ENCODE data around the gene AHRR. TPM values are rescaled to one million over a fixed set of nuclear protein-coding genes. Genes with fewer than 3 reads are reported as not detected.
A peak's percentile ranks its signal among the peaks of the same experiment; 100 is the strongest.
"Not testable (repeated sequence)": the region's sequence is repeated elsewhere in the genome, so short reads cannot be mapped to it uniquely, and the experiment has no call there.

Gene AHRR
- total and polyA plus RNA-seq, 2 of the 4 experiments (the other 2 are of a cell fraction), result 15.6 to 37.1 TPM

- H4K5ac ChIP-seq (ENCODE audit: low read depth, low read length); H3K4me3 ChIP-seq (ENCODE audit: insufficient read depth, low read depth, low read length); POLR2A ChIA-PET (ENCODE audit: unreplicated experiment); ATAC-seq (ENCODE audit: low read depth); H3K9me3 ChIP-seq (ENCODE audit: control insufficient read depth, insufficient read depth, low read length); H2AFZ ChIP-seq (replicated peaks; ENCODE audit: low read length, poor library complexity); H3K4me2 ChIP-seq (ENCODE audit: low read depth, low read length); H2BK20ac ChIP-seq (ENCODE audit: low read depth, low read length); H3K4me1 ChIP-seq (ENCODE audit: control insufficient read depth, insufficient read depth, low read length); H3K56ac ChIP-seq (ENCODE audit: extremely low read depth, insufficient read depth, low read length); CTCF ChIA-PET; H4K91ac ChIP-seq (ENCODE audit: insufficient read depth, low read depth, low read length); H2BK5ac ChIP-seq (ENCODE audit: low read depth, low read length, poor library complexity, severe bottlenecking); H2AK9ac ChIP-seq (replicated peaks; ENCODE audit: low read depth, low read length, poor library complexity); H3K4ac ChIP-seq (ENCODE audit: low read depth, low read length); H3K9ac ChIP-seq (ENCODE audit: low read depth, low read length); H4K8ac ChIP-seq (ENCODE audit: low read depth in 2 of 2, low read length in 2 of 2); dilution Hi-C loops (cut with HindIII; ENCODE audit: low sequenced_read_pairs, unreplicated experiment); intact Hi-C loops (cut with micrococcal nuclease); H3K18ac ChIP-seq (ENCODE audit: low read depth, low read length); in situ Hi-C loops (cut with MboI; ENCODE audit: low sequenced_read_pairs); H3K23ac ChIP-seq (ENCODE audit: low read depth, low read length); DNase-seq; H2BK15ac ChIP-seq (ENCODE audit: low read depth, low read length); H3K27me3 ChIP-seq (ENCODE audit: control insufficient read depth, insufficient read depth, low read length); H3K27ac ChIP-seq (ENCODE audit: insufficient read depth, low read length); H3K14ac ChIP-seq (replicated peaks; ENCODE audit: low read depth, low read length); H3K9me1 ChIP-seq (ENCODE audit: insufficient read depth, low read length); H2AK5ac ChIP-seq (ENCODE audit: low read depth, low read length); BruUV-seq (replicated peaks); H2BK120ac ChIP-seq (ENCODE audit: low read depth, low read length): not testable (repeated sequence)
- TF ChIP-seq POLR2A (IDR thresholded peaks at IDR 0.05; ENCODE audit: low read depth, low read length), result peak; percentile 50; the same call in 1 of the 2 replicates
- peaks cover 30% of the 10 kb centered on the region for H3K36me3 ChIP-seq (ENCODE audit: control insufficient read depth, insufficient read depth, low read length)
- peaks cover 22 to 62% of the 10 kb centered on the region in 2 experiments for H3K79me1 ChIP-seq (ENCODE audit: low read depth in 1 of 2, low read length in 2 of 2)
- 91% methylated on average over 6 of the region's 14 CpGs; no CpG with 5 or more reads in 1 of the 2 experiments for WGBS, 2 experiments (ENCODE audit: extremely low coverage in 2 of 2, insufficient read length in 1 of 2)
- H4K20me1 ChIP-seq (ENCODE audit: insufficient read depth, low read length), result peaks cover 59% of the 10 kb centered on the region
These were observed 42.4 kb upstream of the AHRR start for GRCh38 chr5:279051-279665.
